Endothelial cell (in vitro differentiated cells): ENCODE results near the gene HSD17B12. TPM values are rescaled to one million over a fixed set of nuclear protein-coding genes. Genes with fewer than 3 reads are reported as not detected.

Experiments used
- DNase-seq: peaks from one replicate; pipeline ENCODE4 v3.0.0; 2021; ENCODE audit warnings: low spot score
- H3K27ac Mint-ChIP-seq: one replicate; pipeline ENCODE4 v1.8.0; 2021; ENCODE audit warnings: mixed read lengths, inconsistent platforms; ENCODE audit not compliant: unreplicated experiment
- H3K27me3 Mint-ChIP-seq: one replicate; pipeline ENCODE4 v1.8.0; 2021; ENCODE audit warnings: mild to moderate bottlenecking, moderate library complexity, mixed read lengths, inconsistent platforms; ENCODE audit not compliant: unreplicated experiment
- H3K36me3 Mint-ChIP-seq: one replicate; pipeline ENCODE4 v1.8.0; 2021; ENCODE audit warnings: mild to moderate bottlenecking, low read depth, mixed read lengths, inconsistent platforms; ENCODE audit not compliant: unreplicated experiment
- H3K4me1 Mint-ChIP-seq: one replicate; pipeline ENCODE4 v1.8.0; 2021; ENCODE audit warnings: mild to moderate bottlenecking, mixed read lengths, inconsistent platforms; ENCODE audit not compliant: unreplicated experiment
- H3K4me3 Mint-ChIP-seq: one replicate; pipeline ENCODE4 v1.8.0; 2021; ENCODE audit warnings: mild to moderate bottlenecking, mixed read lengths, inconsistent platforms; ENCODE audit not compliant: unreplicated experiment
- H3K9me3 Mint-ChIP-seq: one replicate; pipeline ENCODE4 v1.8.0; 2021; ENCODE audit warnings: mixed read lengths, inconsistent platforms; ENCODE audit not compliant: unreplicated experiment
- long read RNA-seq: library from polyadenylated mRNA; unstranded; transcript quantifications from one replicate; pipeline ENCODE4 v2.0.0, GENCODE V29; 2020; ENCODE audit not compliant: unreplicated experiment
- total RNA-seq: library from RNA; stranded (reverse); fragmentation: NEBNext Ultra II Directional; extraction: Animal tissue kit (Norgen Biotek cat#: 25700); gene quantifications from one replicate; pipeline ENCODE4 v1.2.1, GENCODE V29; 2021; ENCODE audit not compliant: unreplicated experiment
- TF ChIP-seq, protein P1 (sequence below): fragments of 200-600 bp; sonication (generic); IDR thresholded peaks from one replicate; pipeline ENCODE4 v1.5.0; 2021; ENCODE audit warnings: antibody characterized with exemption; ENCODE audit not compliant: unreplicated experiment

Gene HSD17B12
- 110 TPM for total RNA-seq
- long read RNA-seq, transcript HSD17B12-201 (11 exons, 2,571 nt), result major isoform, 110 of 119 reads
- long read RNA-seq, partial matches to known transcripts, result 2 of 119 reads
- long read RNA-seq, other reads (novel, unspliced or antisense), result 7 of 119 reads

DNA sequence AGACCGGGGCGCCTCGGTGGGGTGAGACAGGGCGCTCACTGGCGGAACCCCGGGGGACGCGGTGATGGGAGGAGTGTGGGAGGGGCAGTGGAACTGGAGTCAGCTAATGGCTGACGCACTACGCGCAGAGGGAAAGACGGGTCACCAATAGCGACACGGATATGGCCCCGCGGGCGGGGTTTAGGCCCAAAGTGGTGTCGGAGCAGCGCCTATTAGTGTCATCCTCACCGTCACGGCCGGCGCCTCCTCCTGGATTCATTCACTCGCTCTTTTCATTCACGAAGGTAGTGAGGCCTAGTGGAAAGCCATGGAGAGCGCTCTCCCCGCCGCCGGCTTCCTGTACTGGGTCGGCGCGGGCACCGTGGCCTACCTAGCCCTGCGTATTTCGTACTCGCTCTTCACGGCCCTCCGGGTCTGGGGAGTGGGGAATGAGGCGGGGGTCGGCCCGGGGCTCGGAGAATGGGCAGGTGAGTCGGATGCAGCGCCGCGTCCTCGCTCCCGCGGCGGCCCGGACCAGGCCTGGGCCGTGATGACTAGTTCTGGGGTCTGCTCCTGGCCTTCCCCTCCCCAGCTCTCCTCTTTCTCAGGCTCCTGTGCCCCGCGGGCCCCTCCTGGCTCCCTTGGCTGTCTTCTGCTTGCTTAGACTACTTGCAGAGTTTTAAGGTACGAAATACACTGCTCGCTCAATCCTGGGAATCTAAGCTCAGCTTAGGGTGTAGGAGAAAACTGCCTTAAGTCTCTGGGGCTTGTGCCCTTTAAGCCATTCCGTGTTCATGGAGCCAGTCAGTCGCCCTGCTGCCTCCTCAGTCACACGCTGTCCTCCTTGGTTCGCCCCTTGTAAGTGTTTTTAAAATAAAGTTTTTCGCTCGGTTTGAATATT, at the start of gene HSD17B12:
HSD17B12 (plus strand) TSS at position 218 of the 880 bp plus-strand sequence; CDS start at position 308, 90 bp downstream.
- H3K9me3 Mint-ChIP-seq, result peaks cover 4% of the 10 kb centered on the region
- H3K27ac Mint-ChIP-seq, result peak within 1 kb of the TSS; percentile 98
- H3K36me3 Mint-ChIP-seq, result peaks cover 6% of the 10 kb centered on the region
- peak; percentile 92 for DNase-seq
- peaks cover 32% of the 10 kb centered on the region for H3K4me1 Mint-ChIP-seq
- H3K4me3 Mint-ChIP-seq, result peak within 1 kb of the TSS; percentile 98
- peaks cover 6% of the 10 kb centered on the region for H3K27me3 Mint-ChIP-seq
- TF ChIP-seq, protein P1, sequence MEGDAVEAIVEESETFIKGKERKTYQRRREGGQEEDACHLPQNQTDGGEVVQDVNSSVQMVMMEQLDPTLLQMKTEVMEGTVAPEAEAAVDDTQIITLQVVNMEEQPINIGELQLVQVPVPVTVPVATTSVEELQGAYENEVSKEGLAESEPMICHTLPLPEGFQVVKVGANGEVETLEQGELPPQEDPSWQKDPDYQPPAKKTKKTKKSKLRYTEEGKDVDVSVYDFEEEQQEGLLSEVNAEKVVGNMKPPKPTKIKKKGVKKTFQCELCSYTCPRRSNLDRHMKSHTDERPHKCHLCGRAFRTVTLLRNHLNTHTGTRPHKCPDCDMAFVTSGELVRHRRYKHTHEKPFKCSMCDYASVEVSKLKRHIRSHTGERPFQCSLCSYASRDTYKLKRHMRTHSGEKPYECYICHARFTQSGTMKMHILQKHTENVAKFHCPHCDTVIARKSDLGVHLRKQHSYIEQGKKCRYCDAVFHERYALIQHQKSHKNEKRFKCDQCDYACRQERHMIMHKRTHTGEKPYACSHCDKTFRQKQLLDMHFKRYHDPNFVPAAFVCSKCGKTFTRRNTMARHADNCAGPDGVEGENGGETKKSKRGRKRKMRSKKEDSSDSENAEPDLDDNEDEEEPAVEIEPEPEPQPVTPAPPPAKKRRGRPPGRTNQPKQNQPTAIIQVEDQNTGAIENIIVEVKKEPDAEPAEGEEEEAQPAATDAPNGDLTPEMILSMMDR, result no peak

DNA sequence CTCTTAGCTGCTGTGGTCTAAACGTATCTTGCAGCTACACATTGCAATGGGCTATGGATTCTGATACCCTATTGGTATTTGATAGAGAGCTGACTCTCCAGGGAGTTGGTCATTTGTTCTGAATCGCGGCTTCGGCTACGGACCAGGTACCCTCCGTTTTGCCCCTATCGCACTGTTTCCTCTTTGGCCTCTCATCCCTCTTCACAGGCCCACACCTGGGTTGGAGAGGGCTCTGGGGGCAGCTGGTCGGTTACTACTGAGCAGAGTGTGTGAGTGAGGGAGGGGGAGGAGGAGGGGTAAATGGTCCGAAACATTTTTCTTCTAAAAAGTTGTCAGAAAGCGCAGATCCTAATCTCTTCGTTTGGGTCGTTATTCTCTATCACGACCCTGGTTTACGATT, 48.8 kb upstream of the HSD17B12 start:
- DNase-seq, result no peak
- Mint-ChIP-seq H3K4me3 (no peak overlapping the region), H3K27ac (no peak overlapping the region), H3K36me3 (no peaks in the 10 kb centered on the region), H3K27me3 (no peaks in the 10 kb centered on the region), H3K4me1 (peaks cover 10% of the 10 kb centered on the region), H3K9me3 (no peaks in the 10 kb centered on the region)
- TF ChIP-seq, protein P1, result no peak

DNA sequence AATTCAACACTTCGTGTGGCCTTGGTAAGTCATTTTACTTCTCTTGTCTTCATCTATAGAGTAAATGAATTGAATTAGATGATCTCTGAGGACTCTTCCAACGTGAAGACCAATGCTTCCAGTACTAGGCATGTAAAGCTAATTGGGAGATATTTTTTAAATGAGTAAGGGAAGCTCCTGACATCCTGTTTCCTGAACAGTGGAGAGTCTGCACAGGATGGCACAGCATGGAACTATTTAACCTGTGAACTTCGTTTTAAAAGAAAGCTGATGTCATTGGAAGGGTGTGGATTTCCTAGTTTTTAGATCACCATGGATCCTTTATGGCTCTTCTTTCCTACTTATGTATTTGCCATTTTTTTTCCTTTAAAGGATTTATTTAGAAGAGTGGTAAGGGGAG, 48.4 kb upstream of the HSD17B12 start:
- Mint-ChIP-seq H3K36me3 (no peaks in the 10 kb centered on the region), H3K27me3 (no peaks in the 10 kb centered on the region), H3K4me3 (peak overlapping the region; percentile 16), H3K4me1 (peaks cover 10% of the 10 kb centered on the region), H3K9me3 (no peaks in the 10 kb centered on the region), H3K27ac (no peak overlapping the region)
- no peak for DNase-seq
- TF ChIP-seq, protein P1, result no peak

DNA sequence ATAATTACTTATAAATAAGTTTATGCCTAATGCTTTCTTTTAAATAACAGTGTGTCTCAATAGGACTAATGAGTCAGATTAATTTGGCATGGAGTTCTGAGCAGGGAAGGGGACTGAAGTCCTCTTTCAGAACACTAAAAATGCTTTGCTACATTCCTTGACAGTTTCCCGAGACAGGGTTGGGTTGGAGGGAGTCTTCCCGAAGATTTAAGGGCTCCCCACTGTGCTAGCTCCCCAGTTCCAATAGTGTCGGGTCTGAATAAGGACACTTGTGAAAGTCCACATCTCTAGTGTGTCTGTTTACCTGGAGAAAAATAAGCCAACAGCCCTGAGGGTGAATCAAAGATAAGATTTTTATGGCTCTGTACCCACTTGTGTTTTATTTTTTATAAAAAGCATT, 41.8 kb upstream of the HSD17B12 start:
- Mint-ChIP-seq H3K36me3 (no peaks in the 10 kb centered on the region), H3K27ac (no peak overlapping the region), H3K4me1 (peaks cover 2% of the 10 kb centered on the region), H3K4me3 (no peak overlapping the region), H3K27me3 (no peaks in the 10 kb centered on the region), H3K9me3 (no peaks in the 10 kb centered on the region)
- TF ChIP-seq, protein P1, result no peak
- DNase-seq, result no peak

DNA sequence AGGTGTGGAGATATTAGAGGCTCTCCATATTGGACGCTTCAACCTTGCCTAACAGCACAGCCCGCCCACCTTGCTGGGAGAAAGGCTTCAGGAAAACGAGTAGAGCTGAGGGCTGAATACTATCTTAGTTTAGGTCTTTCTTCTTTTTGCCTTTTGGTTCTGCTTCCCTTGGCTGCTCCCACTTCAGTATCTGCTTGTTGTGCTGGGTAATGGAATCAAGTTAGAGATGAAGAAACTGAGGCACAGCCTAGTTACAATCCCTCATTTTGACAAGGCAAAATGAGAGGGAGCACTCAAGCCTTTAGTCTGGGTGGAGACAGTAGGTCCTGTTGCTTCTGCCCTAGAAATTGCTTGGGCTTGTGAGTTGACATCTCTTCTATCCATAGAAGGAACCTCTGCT, 41.3 kb upstream of the HSD17B12 start:
- TF ChIP-seq, protein P1, result no peak
- no peak overlapping the region for H3K4me3 Mint-ChIP-seq

More for the DNA sequence above, 41.3 kb upstream of the HSD17B12 start:
- no peak for DNase-seq
- H3K4me1 Mint-ChIP-seq, result peaks cover 4% of the 10 kb centered on the region
- H3K36me3 Mint-ChIP-seq, result no peaks in the 10 kb centered on the region
- H3K27me3 Mint-ChIP-seq, result no peaks in the 10 kb centered on the region
- no peaks in the 10 kb centered on the region for H3K9me3 Mint-ChIP-seq
- H3K27ac Mint-ChIP-seq, result no peak overlapping the region
